T-helper 1 cell (primary cell): ENCODE results near the gene ANKRD16.
"Not testable (repeated sequence)": the region's sequence is repeated elsewhere in the genome, so short reads cannot be mapped to it uniquely, and the experiment has no call there.

Experiments
- DNase-seq, 5 donors: peaks; one replicate each; pipeline ENCODE4 v3.0.0-alpha.2; 2012 to 2020
- total RNA-seq, 4 donors: gene quantifications; one replicate each; lab custom pipeline; 2026; lab: John Stamatoyannopoulos, UW

ANKRD16 gene
- total RNA-seq: 2.1 to 5.3 (median 3.4) reads per million in 4 donors

DNA sequence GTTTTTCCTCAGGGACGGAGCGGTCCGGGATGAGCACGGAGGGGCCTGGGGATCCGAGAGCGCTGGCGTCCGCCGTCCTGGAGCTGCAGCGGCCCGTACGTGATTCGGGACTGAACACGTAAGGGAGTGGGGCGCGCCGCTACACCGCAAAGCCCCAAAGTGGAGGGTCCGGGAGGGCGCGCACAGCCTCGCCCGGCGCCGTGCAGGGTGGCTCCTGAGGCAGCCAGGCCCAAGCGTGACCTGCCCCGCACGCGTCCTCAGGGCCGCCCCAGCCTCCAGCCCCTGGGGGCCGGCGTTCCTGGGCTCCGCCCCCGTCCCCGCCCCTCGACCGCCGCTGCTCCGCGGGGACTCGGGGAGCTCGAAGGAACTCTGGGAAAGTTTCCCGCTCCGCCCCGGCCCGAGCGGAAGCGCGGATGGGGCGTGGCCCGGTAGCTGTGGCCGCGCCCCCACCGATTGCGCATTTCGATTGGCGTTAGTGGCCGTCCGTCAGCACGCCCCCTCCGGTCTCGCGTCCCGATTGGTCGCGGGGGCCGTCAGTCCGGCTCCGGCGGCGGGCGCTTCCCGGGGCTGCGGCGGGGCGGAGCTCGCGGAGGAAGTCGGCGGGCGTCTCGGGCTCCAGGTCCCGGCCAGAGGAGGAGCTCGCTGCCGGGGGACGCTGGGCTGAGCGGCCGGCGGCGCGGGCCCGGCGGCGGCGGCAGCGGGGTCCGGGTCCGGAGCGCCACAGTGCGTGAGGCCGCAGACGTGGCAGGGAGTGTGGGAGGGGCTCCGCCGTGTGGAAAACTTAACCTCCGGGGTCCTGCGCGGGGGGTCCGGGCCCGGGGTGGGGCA is at the start of gene ANKRD16, which contains the start of gene FBH1:
Gene ANKRD16, minus strand, starts transcription at position 270 of the 828 bp plus-strand sequence. CDS start 539 bp downstream, outside the sequence.
Gene FBH1, plus strand, starts transcription at position 620 of the 828 bp plus-strand sequence. Its CDS starts 103 bp downstream, at position 723.
- peak; percentile 95 to 98 (median 95) for DNase-seq

DNA sequence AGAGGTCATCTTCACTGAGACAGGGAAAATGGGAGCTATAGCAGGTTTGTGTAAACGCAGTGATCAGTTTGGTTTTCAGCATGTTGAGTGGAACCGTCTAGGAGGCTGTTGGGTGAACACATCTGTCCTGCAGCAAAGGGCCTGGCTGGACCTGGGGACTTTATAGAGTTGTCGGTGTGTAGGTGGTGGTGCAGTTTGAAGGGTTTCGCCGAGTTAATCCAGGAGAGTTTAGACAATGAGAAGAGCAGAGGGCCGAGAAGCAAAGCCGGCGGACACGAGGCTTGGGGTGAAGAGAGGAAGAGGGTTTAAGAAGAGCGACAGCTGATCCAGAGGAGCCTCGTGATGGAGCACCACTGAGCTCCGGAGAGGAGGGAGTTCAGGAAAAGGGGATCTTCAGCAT is 48.6 kb upstream of the ANKRD16 start:
- DNase-seq: no peak

DNA sequence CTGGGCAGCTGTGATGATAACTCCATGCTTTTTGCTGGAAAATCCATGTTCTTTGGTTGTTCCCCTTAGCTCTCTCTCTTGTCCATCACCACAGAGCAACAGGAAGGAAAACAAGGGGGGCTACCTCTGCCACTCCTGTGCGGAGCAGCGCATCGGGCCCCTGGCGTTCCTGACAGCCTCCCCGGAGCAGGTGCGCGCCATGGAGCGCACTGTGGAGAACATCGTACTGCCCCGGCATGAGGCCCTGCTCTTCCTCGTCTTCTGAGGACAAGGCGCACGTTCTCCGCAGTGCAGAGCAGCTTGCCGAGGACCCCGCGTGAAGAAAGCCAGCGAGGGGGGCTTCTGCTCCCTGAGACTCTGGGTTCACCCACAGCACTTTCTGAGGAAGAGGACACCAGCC is 47.3 kb upstream of the ANKRD16 start:
- DNase-seq: no peak

DNA sequence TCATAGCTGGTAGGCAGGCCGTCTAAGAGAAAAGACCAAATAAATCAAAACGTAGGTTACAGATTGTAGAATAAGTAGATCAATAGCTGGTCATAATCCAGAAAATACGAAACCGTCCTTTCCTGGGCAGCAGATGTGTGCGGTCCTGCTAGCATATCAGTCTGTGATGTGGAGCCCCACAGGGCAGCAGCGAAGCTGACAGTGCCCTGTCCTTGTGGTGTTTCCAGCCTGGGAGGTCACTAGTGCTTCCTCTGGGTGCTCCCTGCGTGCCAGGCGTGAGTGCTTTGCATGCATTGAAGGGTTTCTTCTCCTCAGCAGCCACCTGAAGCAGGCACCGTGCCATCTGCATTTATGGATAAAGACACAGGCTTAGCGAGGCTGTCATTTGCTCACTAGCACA is 45.9 kb upstream of the ANKRD16 start:
- no peak for DNase-seq

DNA sequence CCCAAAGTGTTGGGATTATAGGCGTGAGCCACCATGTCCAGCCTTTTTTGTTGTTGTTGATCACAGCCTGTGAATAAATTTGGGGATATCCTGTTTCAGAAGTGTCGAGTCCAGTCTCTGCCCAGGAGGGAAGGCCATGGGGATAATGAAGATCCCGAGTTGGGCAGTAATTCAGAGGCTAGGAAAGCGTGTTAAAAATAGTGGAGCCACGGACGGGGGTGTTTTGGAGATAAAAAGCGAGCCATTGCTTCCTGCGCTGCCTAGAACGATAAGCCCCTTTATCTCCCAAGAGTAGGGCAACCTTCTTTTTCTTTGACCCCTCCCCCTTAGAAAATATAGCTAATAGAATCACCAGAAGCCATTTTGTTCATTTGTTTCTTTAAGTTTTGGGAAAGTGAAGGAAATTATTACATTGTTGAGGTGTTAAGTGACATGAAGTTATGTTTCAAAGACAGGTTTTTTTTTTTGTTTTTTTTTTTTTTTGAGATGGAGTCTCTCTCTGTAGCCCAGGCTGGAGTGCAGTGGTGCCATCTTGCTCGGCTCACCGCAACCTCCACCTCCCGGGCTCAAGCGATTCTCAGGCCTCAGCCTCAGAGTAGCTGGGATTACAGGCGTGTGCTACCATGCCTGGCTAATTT is 44.3 kb upstream of the ANKRD16 start:
- DNase-seq: no peak

DNA sequence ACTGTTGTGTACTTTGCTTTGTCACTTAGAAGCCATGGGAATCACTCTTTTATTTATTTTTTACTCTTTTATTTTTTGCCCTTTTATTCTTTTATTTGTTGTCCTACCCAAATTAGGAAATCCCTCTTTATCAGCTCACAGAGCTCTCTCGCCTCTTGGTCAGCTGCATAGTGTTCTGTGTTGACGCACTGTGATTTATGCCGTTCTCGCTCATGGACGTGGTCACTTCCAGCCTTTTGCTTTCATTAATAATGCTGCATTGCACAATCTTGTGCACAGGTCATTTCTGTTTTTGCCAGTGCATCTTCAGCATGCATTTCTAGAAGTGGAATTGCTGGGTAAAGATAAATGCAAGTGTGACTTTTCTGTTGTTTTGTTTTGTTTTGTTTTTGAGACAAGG is 42.7 kb upstream of the ANKRD16 start:
- DNase-seq: no peak

DNA sequence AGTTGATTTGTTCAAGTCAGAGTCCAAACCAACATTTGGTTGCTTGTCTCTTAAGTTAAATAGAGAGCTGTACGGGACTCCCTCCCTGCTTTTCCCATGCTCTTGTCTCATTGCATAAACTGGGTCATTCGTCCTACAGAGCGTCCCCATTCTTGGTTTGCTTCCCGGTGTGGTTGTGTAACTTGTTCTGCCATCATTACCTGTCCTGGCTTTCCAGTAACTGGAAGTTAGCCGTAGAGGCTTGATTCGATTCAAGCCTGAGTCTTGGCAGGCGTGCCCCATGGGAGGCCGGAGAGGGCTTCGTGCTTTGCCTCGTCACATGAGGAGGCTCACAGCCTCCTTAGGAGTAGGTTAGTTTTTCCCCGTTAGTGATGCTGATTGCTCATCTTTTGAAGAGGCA is 40.6 kb upstream of the ANKRD16 start:
- no peak for DNase-seq

DNA sequence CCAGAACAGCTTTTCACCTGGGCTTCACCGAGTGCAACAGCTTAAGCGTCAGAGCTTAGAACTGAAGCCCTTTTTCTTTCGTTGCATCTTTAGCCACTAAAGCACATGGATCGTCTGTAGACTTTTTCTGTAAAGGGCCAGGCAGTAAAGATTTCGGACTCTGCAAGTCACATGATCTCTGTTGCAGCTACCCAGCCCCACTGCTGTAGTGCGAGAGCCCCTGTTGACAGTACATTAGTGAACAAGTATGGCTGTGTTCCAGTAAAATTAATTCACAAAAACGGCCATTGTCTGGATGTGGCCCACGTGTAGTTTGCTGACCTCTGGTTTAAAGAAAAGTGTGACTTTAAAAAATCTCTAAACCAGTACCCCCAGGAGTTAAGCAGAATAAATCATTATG is 39.7 kb upstream of the ANKRD16 start:
- DNase-seq: no peak

DNA sequence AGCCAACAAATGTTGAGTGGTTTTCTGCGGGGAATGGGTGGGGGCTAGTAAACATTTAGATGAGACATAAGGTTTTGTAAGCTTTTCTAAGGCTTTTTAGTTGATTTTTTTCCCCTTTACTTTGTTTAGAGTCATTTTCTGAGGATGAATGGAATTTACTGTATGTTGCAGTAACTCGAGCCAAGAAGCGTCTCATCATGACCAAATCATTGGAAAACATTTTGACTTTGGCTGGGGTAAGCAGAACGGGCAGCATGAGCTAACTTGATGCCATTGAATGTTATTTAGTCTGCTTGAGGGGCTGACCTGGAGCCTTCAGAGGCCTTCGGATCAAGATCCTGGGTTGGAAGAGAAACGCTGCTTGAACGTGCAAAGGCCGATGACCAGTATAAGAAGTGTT is 37.6 kb upstream of the ANKRD16 start:
- no peak for DNase-seq

DNA sequence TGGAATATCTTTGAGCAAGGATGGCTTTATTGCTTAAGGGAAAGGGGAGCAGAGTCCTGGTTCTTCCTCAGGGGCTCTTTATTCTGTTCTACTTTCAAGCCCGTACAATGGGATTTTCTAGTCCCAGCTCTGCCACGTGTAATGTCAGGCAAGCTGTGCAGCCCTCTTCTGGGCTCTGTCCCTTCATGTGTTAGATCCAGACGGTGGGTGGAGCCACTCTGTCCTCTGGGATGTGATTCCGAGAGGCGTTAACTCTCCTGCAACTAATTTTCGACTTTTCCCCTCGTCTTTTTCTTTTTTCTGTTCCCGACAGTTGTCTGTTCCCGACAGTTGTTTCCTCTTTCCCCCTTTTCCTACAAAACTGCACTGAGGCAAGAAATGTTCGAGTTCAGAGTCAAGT is 35.2 kb upstream of the ANKRD16 start:
- DNase-seq: no peak

DNA sequence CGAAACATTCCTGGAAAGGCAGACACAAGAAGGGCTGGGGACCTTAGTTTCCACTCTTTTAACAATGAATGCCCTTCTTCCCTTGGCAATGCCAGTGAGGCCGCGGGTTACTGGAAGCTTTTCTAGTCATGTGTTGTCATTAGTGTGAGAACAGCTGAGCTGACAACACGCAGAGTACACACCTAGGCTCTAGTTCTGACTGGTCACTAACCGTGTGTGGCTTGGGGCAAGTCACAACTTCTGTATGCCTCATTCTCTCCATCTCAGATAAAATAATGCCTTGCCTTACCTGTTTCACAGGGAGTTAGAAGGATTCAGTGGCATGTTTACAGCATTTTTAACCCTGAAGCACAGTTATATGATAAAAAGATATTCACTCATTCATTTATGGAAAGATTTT is 32.1 kb upstream of the ANKRD16 start:
- no peak for DNase-seq

DNA sequence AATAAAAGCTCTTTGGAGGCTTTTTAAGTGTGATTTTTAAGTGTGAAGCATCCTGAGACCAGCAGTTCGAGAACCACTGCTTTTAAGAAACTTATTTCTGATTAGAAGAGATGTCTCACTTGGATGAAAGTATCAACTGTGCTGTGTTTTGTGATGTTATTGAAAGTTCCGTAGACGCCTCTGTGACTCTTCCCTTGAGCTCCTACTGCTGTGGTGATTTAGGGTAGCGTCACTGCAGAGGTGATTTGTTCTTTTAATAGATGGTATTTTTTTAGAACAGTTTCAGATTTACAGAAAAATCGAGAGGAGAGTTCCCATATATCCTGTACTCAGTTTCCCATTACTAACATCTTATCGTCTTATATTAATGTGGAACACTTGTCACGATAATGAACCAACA is 29.9 kb upstream of the ANKRD16 start:
- no peak for DNase-seq

DNA sequence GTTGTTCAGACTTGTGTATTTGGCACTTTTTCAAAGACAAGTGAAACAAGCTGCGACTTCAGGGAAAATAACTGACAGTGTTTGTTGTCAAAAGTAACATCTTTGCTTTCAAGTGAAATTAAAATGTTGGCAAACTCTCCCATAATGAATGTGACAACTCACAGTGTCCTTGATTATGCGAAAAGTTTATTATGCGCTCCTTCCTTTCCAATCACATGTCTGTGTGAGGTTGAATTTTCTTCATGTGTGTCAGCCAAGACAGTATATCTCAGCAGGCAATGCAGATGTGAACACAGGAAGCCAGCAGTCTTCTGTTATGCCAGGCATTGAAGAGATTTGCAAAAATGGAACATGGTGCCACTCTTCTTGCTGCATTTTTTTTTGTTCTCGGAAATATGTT is 29.1 kb upstream of the ANKRD16 start:
- no peak for DNase-seq

DNA sequence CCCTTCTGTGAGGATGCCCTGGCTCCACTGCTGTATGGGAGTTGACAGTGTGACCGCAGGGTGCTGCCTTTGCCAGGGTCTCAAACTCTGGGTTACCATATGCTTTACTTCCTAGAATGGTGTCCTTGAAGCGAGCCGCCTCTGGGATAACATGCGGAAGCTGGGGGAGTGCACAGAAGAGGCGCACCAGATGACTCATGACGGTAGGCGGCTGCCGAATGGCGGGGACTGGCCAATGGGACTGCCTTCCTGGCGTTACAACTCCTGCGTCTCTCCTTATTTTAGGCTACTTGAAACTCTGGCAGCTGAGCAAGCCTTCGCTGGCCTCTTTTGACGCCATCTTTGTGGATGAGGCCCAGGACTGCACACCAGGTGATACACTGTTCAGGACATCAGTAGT is 27.6 kb upstream of the ANKRD16 start:
- DNase-seq: no peak

DNA sequence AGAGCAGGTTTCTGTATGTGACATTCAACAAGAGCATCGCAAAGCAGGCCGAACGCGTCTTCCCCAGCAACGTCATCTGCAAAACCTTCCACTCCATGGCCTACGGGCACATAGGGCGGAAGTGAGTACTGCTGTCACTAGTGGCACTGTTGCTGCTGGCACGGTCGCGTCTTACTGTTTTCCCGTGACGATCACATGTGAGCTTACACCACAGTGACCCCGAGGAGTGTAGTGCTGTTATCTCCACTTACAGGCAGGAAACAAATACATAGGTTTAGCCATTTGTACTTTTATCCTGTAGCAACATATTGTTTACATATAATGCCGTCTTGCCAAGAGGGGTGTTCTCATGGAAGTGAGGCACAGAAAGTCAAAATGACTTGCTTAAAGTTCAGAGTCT is 25.8 kb upstream of the ANKRD16 start:
- DNase-seq: no peak

DNA sequence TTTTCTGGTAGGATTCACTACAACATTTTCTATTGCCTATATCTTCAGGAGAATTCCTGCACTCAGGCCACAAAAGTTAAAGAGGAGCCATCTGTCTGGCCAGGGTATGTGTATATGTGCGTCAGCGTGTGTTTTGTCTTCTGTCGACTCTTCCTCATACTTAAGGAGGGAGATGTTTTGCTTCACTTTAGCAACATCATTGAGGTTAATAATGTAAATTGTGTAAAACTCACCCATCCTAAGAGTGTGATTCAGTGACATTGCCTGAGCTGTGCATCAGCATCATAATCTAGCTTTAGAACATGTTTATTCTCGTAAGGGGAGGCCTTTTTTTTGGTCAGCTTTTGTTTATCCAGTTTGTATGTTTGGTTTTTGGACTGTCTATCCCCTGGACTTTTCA is 24.0 kb upstream of the ANKRD16 start:
- no peak for DNase-seq

DNA sequence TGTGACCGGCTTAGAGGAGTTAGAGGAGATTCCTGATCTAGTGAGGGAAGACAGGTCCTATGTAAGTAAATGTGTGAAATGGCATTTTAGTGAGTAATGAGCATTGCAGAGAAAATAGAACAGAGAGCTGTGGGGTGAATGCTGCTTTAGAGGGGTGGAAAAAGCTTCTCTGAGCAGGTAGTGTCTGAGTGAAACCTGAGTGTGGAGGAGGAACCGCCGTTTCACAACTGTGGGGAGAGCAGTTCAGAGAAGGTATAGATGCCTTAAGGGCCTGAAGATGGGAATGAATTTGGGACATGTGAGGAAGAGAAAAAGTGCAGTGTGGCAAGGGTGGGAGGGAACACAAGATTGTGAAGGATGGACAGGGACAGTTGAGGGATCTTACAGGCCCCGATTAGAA is 22.0 kb upstream of the ANKRD16 start:
- no peak for DNase-seq

DNA sequence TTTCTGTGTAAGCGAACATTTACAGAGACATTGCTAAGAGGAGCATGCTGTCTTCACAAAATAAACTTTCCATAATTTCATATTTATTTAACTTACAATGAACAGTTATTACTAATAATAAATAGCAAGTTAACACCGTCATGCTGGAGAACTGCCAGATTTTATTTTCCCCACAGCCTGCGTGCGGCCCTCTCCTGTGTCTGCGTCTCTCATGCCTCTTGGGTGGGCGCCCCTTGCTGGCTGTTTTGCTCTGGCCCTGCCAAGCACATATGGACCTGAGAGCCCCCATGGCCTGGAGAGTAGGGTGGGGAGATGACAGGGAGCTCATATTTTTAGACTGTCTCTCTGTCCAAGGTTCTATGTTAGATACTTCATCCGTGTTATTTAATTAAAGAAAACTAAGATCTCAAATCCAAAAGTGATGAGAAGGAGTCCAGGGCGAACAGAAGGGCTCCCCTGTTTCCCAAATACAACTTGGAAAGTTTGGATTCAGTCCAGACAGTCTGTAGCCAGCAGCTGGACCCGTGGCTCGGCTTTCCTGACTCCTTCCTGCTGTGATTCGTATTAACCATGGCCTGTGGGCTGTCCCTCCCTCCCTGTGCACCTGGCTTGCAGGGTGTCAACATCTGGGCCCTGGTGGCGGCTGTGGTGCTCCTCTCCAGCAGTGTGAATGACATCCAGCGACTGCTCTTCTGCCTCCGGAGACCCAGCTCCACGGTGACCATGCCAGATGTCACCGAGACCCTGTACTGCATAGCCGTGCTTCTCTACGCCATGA is 20.8 kb upstream of the ANKRD16 start:
- no peak for DNase-seq

DNA sequence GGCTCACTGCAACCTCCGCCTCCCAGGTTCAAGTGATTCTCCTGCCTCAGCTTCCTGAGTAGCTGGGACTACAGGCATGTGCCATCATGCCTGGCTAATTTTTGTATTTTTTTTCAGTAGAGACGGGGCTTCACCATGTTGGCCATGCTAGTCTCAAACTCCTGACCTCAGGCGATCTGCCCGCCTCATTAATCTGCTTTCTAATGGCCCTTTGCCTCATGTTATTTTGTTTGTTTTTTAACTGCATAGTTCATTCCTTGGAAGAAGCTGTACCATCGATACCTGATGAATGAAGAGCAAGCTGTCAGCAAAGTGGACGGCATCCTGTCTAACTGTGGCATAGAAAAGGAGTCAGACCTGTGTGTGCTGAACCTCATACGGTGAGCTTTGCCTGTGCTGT is 19.0 kb upstream of the ANKRD16 start:
- not testable (repeated sequence) for DNase-seq

DNA sequence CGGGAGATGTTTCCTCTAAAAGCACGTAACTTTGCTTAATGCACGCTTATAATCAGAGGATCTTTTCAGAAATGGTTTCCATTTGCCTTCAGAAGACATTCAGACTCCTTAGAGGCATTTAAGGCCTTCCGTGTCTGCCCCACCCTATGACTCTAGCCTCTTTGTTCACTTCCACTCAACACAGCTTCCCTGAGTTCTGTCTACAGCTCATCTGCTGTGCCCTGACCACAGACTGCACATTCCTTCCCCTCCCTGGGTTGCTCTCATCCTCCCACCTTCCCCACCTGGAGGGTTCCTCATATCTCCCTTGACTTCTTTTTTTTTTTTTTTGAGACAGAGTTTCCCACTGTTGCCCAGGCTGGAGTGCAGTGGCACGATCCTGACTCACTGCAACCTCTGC is 17.0 kb upstream of the ANKRD16 start:
- no peak for DNase-seq

DNA sequence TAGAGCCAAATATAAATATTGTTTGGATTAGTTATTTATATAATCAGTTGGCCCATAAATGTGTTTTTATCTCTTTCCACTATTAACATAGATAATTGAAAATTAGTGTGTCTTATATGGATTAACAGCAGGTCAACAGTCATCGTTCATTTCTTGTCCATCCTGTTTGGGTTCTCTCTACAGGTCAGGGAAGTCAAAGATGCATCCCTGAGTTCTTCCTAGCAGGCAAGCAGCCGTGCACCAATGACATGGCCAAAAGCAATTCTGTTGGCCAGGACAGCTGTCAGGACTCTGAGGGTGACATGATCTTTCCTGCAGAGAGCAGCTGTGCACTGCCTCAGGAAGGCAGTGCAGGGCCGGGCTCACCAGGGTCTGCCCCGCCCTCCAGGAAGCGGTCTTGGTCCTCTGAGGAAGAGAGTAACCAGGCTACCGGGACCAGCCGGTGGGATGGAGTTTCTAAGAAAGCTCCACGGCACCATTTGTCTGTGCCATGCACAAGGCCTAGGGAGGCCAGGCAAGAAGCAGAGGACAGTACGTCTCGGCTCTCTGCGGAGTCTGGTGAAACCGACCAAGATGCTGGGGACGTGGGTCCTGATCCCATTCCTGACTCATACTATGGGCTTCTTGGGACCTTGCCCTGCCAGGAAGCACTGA is 16.3 kb upstream of the ANKRD16 start:
- no peak for DNase-seq

DNA sequence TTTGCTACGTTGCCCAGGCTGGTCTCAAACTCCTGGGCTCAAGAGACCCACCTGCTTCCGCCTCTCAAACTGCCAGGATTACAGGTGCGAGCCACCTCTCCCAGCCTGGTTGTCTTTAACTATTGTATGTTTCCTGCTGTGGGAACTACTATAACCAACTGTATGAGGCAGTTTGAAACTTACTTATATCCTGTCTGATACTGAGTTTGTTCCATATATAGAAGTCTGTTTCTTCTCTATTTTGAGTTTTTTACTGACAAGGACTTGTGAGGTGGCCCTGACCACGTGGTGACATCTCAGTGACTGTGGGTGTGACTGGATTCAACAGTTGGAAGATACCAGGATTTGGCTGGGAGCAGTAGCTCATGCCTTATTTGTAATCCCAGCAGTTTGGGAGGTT is 14.5 kb upstream of the ANKRD16 start:
- DNase-seq: peak in 1 of 5 donors; percentile 57

DNA sequence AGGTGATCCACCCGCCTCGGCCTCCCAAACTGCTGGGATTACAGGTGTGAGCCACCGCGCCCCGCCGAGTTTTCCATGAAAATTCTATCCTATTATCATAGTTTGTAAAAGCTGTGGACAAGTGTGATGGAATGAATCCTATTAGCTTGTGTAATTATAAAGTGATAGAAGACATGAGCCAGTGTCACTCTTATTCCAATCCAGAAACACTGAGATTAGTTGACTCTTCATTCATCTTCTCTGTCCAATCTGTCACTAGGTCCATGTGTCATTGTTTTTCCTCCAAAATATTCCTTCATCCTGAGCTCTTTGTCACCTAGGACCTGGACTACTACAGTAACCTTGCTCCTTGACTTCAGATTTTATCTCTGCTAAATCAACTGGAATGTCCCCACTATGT is 13.9 kb upstream of the ANKRD16 start:
- no peak for DNase-seq
